H1 (cell line): ENCODE measurements around the gene AHDC1. TPM values are rescaled to one million over a fixed set of nuclear protein-coding genes. Genes with fewer than 3 reads are reported as not detected.
A peak's percentile ranks its signal among the peaks of the same experiment; 100 is the strongest.

ENCODE experiments used
- CTCF ChIA-PET: fragments of 300-600 bp; sonication (Branson Sonifier 250); formaldehyde crosslinking; loops from one replicate; lab custom pipeline; 2021; ENCODE audit not compliant: partially characterized antibody; lab: Charles Lee
- POLR2A ChIA-PET: fragments of 300-600 bp; sonication (Branson Sonifier 250); formaldehyde crosslinking; loops from one replicate; lab custom pipeline; 2021; ENCODE audit warnings: inconsistent platforms; ENCODE audit not compliant: partially characterized antibody; lab: Charles Lee
- DNase-seq, 2 experiments: peaks; one replicate each; pipeline versions ENCODE4 v3.0.0 to v3.0.0-alpha.2; 2010 to 2022; ENCODE audit warnings: low spot score in 2 of 2, low read depth in 1 of 2, mixed read lengths in 1 of 2
- FAIRE-seq: peaks from 2 replicates; lab custom pipeline; 2011; peaks lifted over from hg19 to GRCh38; lab: Jason Lieb, UNC
- H2AFZ ChIP-seq: 2 replicates; pipeline ENCODE4 v1.8.1; 2012; ENCODE audit warnings: low read length, inconsistent platforms
- H2AK5ac ChIP-seq: 2 replicates; pipeline ENCODE4 v1.6.1; 2013; ENCODE audit warnings: low read depth, low read length
- H2BK120ac ChIP-seq: replicated peaks from 2 replicates; pipeline ENCODE3; 2013; ENCODE audit warnings: low read depth, low read length, inconsistent platforms
- H2BK12ac ChIP-seq: 2 replicates; pipeline ENCODE4 v1.6.1; 2013; ENCODE audit warnings: low read depth, low read length
- H2BK15ac ChIP-seq: 2 replicates; pipeline ENCODE4 v1.6.1; 2013; ENCODE audit warnings: low read length
- H2BK20ac ChIP-seq: 2 replicates; pipeline ENCODE4 v1.6.1; 2013; ENCODE audit warnings: low read length
- H2BK5ac ChIP-seq: 2 replicates; pipeline ENCODE4 v1.6.1; 2013; ENCODE audit warnings: low read depth, low read length
- H3K14ac ChIP-seq: 2 replicates; pipeline ENCODE4 v1.6.1; 2013; ENCODE audit warnings: inconsistent platforms; ENCODE audit not compliant: insufficient read length
- H3K18ac ChIP-seq: 2 replicates; pipeline ENCODE4 v1.6.1; 2013; ENCODE audit warnings: low read length; ENCODE audit errors: extremely low read depth
- H3K23ac ChIP-seq: 2 replicates; pipeline ENCODE4 v1.6.1; 2013; ENCODE audit warnings: inconsistent platforms; ENCODE audit not compliant: insufficient read length
- H3K23me2 ChIP-seq: 2 replicates; pipeline ENCODE4 v1.6.1; 2013; ENCODE audit warnings: low read depth, low read length
- H3K27ac ChIP-seq: 2 replicates; pipeline ENCODE4 v1.6.1; 2011; ENCODE audit warnings: low read depth, low read length, inconsistent platforms
- H3K27me3 ChIP-seq, 4 experiments: replicated peaks in 1 of 4; 1 replicate in 1 of 4; 2 replicates in 3 of 4; pipeline versions ENCODE4 v1.6.1 to v1.8.1; 2011 to 2013; ENCODE audit warnings: low read length in 3 of 4, mild to moderate bottlenecking in 3 of 4, inconsistent platforms in 2 of 4, mixed read lengths in 2 of 4, moderate library complexity in 1 of 4; ENCODE audit not compliant: control insufficient read depth in 3 of 4, insufficient read depth in 3 of 4; ENCODE audit errors: extremely low read depth in 1 of 4
- H3K36me3 ChIP-seq, 4 experiments: 2 replicates each; pipeline versions ENCODE4 v1.6.1 to v1.8.1; 2011 to 2013; ENCODE audit warnings: mild to moderate bottlenecking in 4 of 4, low read length in 3 of 4, moderate library complexity in 2 of 4, control low read depth in 1 of 4, inconsistent platforms in 1 of 4; ENCODE audit not compliant: insufficient read depth in 4 of 4, control insufficient read depth in 2 of 4
- H3K4ac ChIP-seq: replicated peaks from 2 replicates; pipeline ENCODE3; 2013; ENCODE audit warnings: low read length, low read depth, mixed read lengths, inconsistent platforms; ENCODE audit not compliant: insufficient read length
- H3K4me1 ChIP-seq, 4 experiments: replicated peaks in 1 of 4; 1 replicate in 1 of 4; 2 replicates in 3 of 4; pipeline versions ENCODE4 v1.6.1 to v1.8.1; 2011 to 2013; ENCODE audit warnings: low read length in 3 of 4, inconsistent platforms in 2 of 4, mixed read lengths in 1 of 4; ENCODE audit not compliant: insufficient read depth in 4 of 4, control insufficient read depth in 3 of 4
- H3K4me2 ChIP-seq, 2 experiments: 2 replicates each; pipeline versions ENCODE4 v1.6.1 to v1.8.1; 2011 to 2013; ENCODE audit warnings: low read depth in 2 of 2, low read length in 2 of 2, control low read depth in 1 of 2, inconsistent platforms in 1 of 2, mild to moderate bottlenecking in 1 of 2; ENCODE audit not compliant: insufficient read depth in 1 of 2
- H3K4me3 ChIP-seq, 4 experiments: fragments of 200-600, 300-600 bp in 1 of 4; sonication (generic), shearing (Covaris generic), sonication (Bioruptor Twin) in 1 of 4; 2 replicates each; pipeline versions ENCODE4 v1.5.1 to v1.8.1; 2011 to 2016; ENCODE audit warnings: low read length in 4 of 4, low read depth in 3 of 4, control low read depth in 2 of 4, inconsistent platforms in 2 of 4, mild to moderate bottlenecking in 2 of 4, mixed read lengths in 1 of 4, moderate library complexity in 1 of 4; ENCODE audit not compliant: insufficient read depth in 2 of 4; ENCODE audit errors: extremely low read depth in 1 of 4
- H3K56ac ChIP-seq: replicated peaks from 2 replicates; pipeline ENCODE3; 2013; ENCODE audit warnings: low read depth, mild to moderate bottlenecking, mixed read lengths, low read length, inconsistent platforms; ENCODE audit not compliant: insufficient read length
- H3K79me1 ChIP-seq: 2 replicates; pipeline ENCODE4 v1.6.1; 2013; ENCODE audit warnings: low read depth, low read length, control low read depth
- H3K79me2 ChIP-seq, 2 experiments: 2 replicates each; pipeline versions ENCODE4 v1.6.1 to v1.8.1; 2012 to 2013; ENCODE audit warnings: low read length in 2 of 2, mild to moderate bottlenecking in 2 of 2, inconsistent platforms in 1 of 2; ENCODE audit not compliant: insufficient read depth in 2 of 2, control insufficient read depth in 1 of 2
- H3K9ac ChIP-seq, 4 experiments: replicated peaks in 1 of 4; 1 replicate in 1 of 4; 2 replicates in 3 of 4; pipeline versions ENCODE4 v1.6.1 to v1.8.1; 2011 to 2013; ENCODE audit warnings: low read depth in 3 of 4, low read length in 3 of 4, control low read depth in 2 of 4, mild to moderate bottlenecking in 2 of 4, moderate library complexity in 2 of 4, inconsistent platforms in 1 of 4; ENCODE audit errors: extremely low read depth in 1 of 4
- H3K9me3 ChIP-seq, 2 experiments: 2 replicates each; pipeline versions ENCODE4 v1.6.1 to v1.8.1; 2012 to 2013; ENCODE audit warnings: mild to moderate bottlenecking in 2 of 2, moderate library complexity in 2 of 2, control low read depth in 1 of 2, inconsistent platforms in 1 of 2, low read depth in 1 of 2, low read length in 1 of 2, mixed read lengths in 1 of 2; ENCODE audit not compliant: insufficient read depth in 2 of 2
- H4K20me1 ChIP-seq, 2 experiments: replicated peaks in 1 of 2; 2 replicates each; pipeline versions ENCODE3 to v1.8.1; 2011 to 2013; ENCODE audit warnings: inconsistent platforms in 2 of 2, low read length in 2 of 2, mild to moderate bottlenecking in 1 of 2; ENCODE audit not compliant: insufficient read depth in 2 of 2, control insufficient read depth in 1 of 2
- H4K5ac ChIP-seq: 2 replicates; pipeline ENCODE4 v1.6.1; 2013; ENCODE audit warnings: low read length, low read depth, mixed read lengths, inconsistent platforms; ENCODE audit not compliant: insufficient read length
- H4K8ac ChIP-seq: 2 replicates; pipeline ENCODE4 v1.8.0; 2013; ENCODE audit warnings: mild to moderate bottlenecking, moderate library complexity, low read length, inconsistent platforms; ENCODE audit not compliant: insufficient read depth; ENCODE audit errors: extremely low read depth
- H4K91ac ChIP-seq: replicated peaks from 2 replicates; pipeline ENCODE3; 2013; ENCODE audit warnings: low read length, mixed read lengths, inconsistent platforms; ENCODE audit not compliant: insufficient read length
- CREB1 ChIP-seq: IDR thresholded peaks from 2 replicates; pipeline ENCODE4 v1.6.1; 2012; ENCODE audit warnings: inconsistent platforms
- CTBP2 ChIP-seq: IDR thresholded peaks from 2 replicates; pipeline ENCODE4 v1.7.0; 2011; ENCODE audit warnings: borderline replicate concordance, mild to moderate bottlenecking, moderate library complexity, mixed read lengths, low read length; ENCODE audit not compliant: insufficient read depth, insufficient read length
- EGR1 ChIP-seq: IDR thresholded peaks from 2 replicates; pipeline ENCODE4 v1.6.1; 2011; ENCODE audit warnings: low read depth, low read length, borderline replicate concordance
- KDM1A ChIP-seq: fragments of 200-600, 300-600 bp; sonication (generic); IDR thresholded peaks from 2 replicates; pipeline ENCODE4 v1.7.1; 2016; ENCODE audit warnings: mild to moderate bottlenecking, low read length, borderline replicate concordance
- POLR2AphosphoS5 ChIP-seq: IDR thresholded peaks from 2 replicates; pipeline ENCODE4 v1.6.1; 2011; ENCODE audit warnings: low read depth, low read length
- POU5F1 ChIP-seq: IDR thresholded peaks from 2 replicates; pipeline ENCODE4 v1.6.1; 2011; ENCODE audit warnings: low read depth, mild to moderate bottlenecking, low read length, moderate library complexity
- SIRT6 ChIP-seq: IDR thresholded peaks from one replicate; pipeline ENCODE4 v1.7.1; 2012; ENCODE audit warnings: low read length, inconsistent platforms
- SUZ12 ChIP-seq: fragments of 200-600 bp; sonication (generic); IDR thresholded peaks from 2 replicates; pipeline ENCODE4 v1.6.1; 2012; ENCODE audit warnings: mild to moderate bottlenecking, inconsistent platforms, low read length, moderate library complexity, mixed read lengths
- TAF7 ChIP-seq: optimal IDR thresholded peaks from 2 replicates; pipeline ENCODE3; 2011; ENCODE audit warnings: low read depth, mild to moderate bottlenecking, inconsistent platforms, low read length, moderate library complexity, borderline replicate concordance
- YY1 ChIP-seq: IDR thresholded peaks from 2 replicates; pipeline ENCODE4 v1.6.1; 2011; ENCODE audit warnings: low read depth, mild to moderate bottlenecking, low read length
- WGBS, 2 experiments: shearing (Covaris generic) in 1 of 2; methylation state at CpG; one replicate each; pipeline versions ENCODE4 v1.1.6 to v1.1.7; 2013 to 2015; ENCODE audit warnings: low lambda C conversion rate in 2 of 2, mixed read lengths in 2 of 2, inconsistent platforms in 1 of 2, low coverage in 1 of 2, missing lambda C conversion rate in 1 of 2; ENCODE audit not compliant: insufficient replicate concordance in 2 of 2, insufficient coverage in 1 of 2, insufficient read length in 1 of 2; ENCODE audit errors: extremely low coverage in 1 of 2, missing lambda C conversion rate in 1 of 2; 5-methylcytosine and 5-hydroxymethylcytosine counted together
- polyA plus RNA-seq, 7 experiments: library from polyadenylated mRNA; depleted of rRNA in 3 of 7; stranded (reverse) in 5 of 7; unstranded in 2 of 7; fragments of >200 nt in 5 of 7; fragments of 200-250 nt in 2 of 7; gene quantifications; 1 replicate in 5 of 7; 2 replicates in 1 of 7; 4 replicates in 1 of 7; pipeline versions ENCODE4 v1.2.1 to v1.2.3, GENCODE V29; 2011 to 2013; ENCODE audit warnings: missing spikeins in 2 of 7, mixed read lengths in 2 of 7
- total RNA-seq: library from RNA; stranded (reverse); fragmentation: NEBNext Ultra II Directional; extraction: Animal tissue kit (Norgen Biotek cat#: 25700); gene quantifications from 2 replicates; pipeline ENCODE4 v1.2.1, GENCODE V29; 2021
- TF ChIP-seq, protein P1 (sequence below): IDR thresholded peaks from 2 replicates; pipeline ENCODE4 v1.6.1; 2011; ENCODE audit warnings: low read depth, mild to moderate bottlenecking, low read length; ENCODE audit not compliant: insufficient read depth
- TF ChIP-seq, protein P2 (sequence below): IDR thresholded peaks from 2 replicates; pipeline ENCODE4 v1.6.1; 2012; ENCODE audit warnings: inconsistent platforms

The AHDC1 gene
- total and polyA plus RNA-seq, 2 of the 8 experiments (the other 6 are each of a cell fraction or from before 2014, with no cell fraction given) = 4.4 to 35.1 TPM

DNA sequence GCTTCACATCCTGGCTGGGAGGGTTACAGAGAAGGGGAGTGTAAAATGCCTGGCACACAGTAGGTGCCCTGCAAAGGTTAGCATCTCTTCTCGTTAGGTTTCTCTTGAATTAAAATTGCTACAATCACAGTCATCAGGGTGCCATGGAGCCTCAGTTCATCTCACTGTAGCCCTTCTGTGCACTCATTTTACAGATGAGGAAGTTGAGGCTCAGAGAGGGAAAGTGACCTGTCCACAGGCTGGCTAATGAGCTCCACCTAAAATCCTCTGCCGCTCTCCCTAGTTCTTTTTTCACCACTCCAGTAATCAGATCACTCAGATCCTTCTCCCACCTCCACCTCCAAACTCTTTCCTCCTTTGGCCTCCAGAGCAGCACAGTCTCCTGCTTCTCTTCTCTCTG lies 13.5 kb upstream of the AHDC1 start:
- Histone ChIP-seq H3K27ac (no peak overlapping the region), H4K20me1 (peaks cover 0 to 2% of the 10 kb centered on the region in 2 experiments), H4K91ac (no peak overlapping the region), H2AK5ac (no peak overlapping the region), H2BK120ac (no peak overlapping the region), H2BK20ac (peak overlapping the region; percentile 40; the same call in 1 of the 2 replicates), H2BK12ac (no peak overlapping the region), H2BK5ac (no peak overlapping the region), H3K4me3 (no peak overlapping the region), H3K4ac (no peak overlapping the region), H3K36me3 (no peaks in the 10 kb centered on the region), H3K9me3 (no peaks in the 10 kb centered on the region), H4K8ac (no peak overlapping the region), H3K79me2 (no peaks in the 10 kb centered on the region), H2AFZ (0 out of 2 replicates have a peak overlapping the region, but pooled peaks have one; percentile 4), H3K14ac (no peak overlapping the region), H3K23ac (no peak overlapping the region), H3K23me2 (peaks cover 7% of the 10 kb centered on the region), H3K9ac (no peak overlapping the region), H3K18ac (no peak overlapping the region), H2BK15ac (peak overlapping the region; percentile 90; the same call in 1 of the 2 replicates), H4K5ac (no peak overlapping the region), H3K4me1 (peaks cover 0 to 21% (median 9%) of the 10 kb centered on the region in 4 experiments; a peak in 6 of 7 replicates), H3K27me3 (peaks cover 0 to 11% (median 6%) of the 10 kb centered on the region in 4 experiments; a peak in 2 of 7 replicates), H3K79me1 (no peaks in the 10 kb centered on the region), H3K56ac (no peak overlapping the region), H3K4me2 (no peak overlapping the region)
- FAIRE-seq (no peak), DNase-seq (no peak)
- CTCF ChIA-PET = interaction anchor here (0.6 to 37.8 kb wide), 11 partner anchors 9 to 318 kb away, joined by 3 to 1807 read pairs (median 12); partner anchors contain the start of genes AHDC1 and IFI6
- WGBS, 2 experiments = 96% methylated on average over 2 of the region's 2 CpGs; no CpG with 5 or more reads in 1 of the 2 experiments
- POLR2A ChIA-PET = interaction anchor here (0.6 kb wide), 1 partner anchor 109 kb away, joined by 3 read pairs; no protein-coding TSS in a partner anchor
- TF ChIP-seq POLR2AphosphoS5 (no peak), YY1 (no peak), POU5F1 (no peak), CREB1 (no peak), SIRT6 (no peak), TAF7 (no peak), CTBP2 (no peak), EGR1 (no peak), KDM1A (no peak), SUZ12 (no peak)
- TF ChIP-seq, protein P1, sequence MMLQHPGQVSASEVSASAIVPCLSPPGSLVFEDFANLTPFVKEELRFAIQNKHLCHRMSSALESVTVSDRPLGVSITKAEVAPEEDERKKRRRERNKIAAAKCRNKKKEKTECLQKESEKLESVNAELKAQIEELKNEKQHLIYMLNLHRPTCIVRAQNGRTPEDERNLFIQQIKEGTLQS = no peak
- TF ChIP-seq, protein P2, sequence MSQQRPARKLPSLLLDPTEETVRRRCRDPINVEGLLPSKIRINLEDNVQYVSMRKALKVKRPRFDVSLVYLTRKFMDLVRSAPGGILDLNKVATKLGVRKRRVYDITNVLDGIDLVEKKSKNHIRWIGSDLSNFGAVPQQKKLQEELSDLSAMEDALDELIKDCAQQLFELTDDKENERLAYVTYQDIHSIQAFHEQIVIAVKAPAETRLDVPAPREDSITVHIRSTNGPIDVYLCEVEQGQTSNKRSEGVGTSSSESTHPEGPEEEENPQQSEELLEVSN = no peak
